ENCODE results near the gene ID4.

The ID4 gene

DNA sequence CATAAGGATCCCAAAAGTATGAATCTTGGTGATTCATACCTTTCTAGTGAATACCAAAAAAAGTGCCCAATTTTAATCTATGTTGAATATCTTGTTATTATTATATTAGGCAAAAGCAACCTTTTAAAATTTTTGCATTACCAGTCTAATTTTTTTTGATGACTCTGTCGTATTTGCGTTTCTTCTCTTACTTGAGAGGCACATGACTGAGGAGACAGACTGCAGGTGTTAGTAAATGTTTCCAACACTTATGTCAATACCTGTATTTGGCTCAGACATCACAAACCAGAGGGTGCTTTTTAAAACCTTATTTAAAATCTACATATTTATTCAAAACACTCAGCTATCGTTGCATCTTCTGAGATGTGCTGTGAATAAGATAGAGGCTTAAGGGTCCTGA is 27.1 kb downstream of the ID4 start:
- no peak for DNase-seq

- no peak for DNase-seq
Observed at GRCh38 chr6:19865178-19865577, 28.0 kb downstream of the ID4 start.

GRCh38 chr6:19866173-19866984 is 29.2 kb downstream of the ID4 start:
- no peak for DNase-seq

DNA sequence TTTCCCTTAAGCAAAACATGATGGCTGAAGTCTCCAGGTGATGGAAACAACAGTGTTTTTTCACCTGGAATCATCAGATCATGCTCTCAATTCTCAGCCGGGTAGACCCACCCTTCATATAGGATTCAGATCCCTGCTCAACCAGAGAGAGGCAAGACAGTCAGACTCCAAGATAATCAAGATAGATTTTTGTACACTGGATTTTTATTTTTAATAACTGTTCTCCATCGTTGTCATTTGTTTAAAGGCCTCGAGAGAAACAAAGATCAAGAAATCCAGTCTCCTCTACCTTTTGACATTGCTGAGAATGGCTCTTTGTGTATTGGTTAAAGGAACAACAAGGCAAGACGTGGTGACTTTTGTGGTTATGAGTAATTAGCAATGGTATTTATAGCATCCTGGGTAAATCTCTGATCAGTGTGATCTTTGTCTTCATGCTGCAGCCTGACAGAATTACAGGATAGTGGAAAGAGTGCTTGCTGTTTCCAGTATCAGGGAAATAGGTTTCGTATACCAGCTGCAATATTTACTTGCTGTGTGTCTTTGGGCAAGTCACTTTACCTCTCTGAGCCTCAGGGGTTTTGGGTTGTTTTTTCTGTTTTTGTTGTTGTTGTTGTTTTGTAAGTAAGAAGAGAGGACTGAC is 29.9 kb downstream of the ID4 start:
- DNase-seq: no peak

- DNase-seq: no peak
Observed at GRCh38 chr6:19869464-19869863, 32.3 kb downstream of the ID4 start.

DNA sequence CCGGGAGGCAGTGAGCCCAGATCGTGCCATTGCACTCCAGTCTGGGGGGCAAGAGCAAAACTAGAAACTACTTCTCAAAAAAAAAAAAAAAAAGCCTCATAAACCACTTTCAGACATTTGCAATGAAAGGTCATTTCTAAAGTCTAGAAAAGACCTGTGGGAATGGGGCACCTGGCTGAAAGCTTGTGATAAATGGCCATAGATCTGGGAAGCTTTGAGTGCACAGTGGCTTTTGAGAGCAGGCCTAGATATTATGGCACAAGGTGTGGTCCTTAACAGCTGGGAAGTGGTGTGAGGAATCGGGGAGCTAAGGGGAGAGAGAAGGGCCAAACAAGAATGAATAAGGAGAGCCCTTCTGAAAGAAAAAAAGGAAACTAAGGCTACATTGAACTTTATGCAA is 33.2 kb downstream of the ID4 start:
- DNase-seq: no peak

- no peak for DNase-seq
Observed at GRCh38 chr6:19873031-19873430, 35.9 kb downstream of the ID4 start.

- no peak for DNase-seq
Observed at GRCh38 chr6:19876672-19877071, 39.5 kb downstream of the ID4 start.

GRCh38 chr6:19879663-19880062 is 42.5 kb downstream of the ID4 start:
- no peak for DNase-seq

GRCh38 chr6:19880066-19880465 is 42.9 kb downstream of the ID4 start:
- DNase-seq: no peak

- DNase-seq: no peak
Observed at GRCh38 chr6:19891451-19891850, 54.3 kb downstream of the ID4 start.
